IMR-90 (cell line): ENCODE data around the gene CD36. TPM values are rescaled to one million over a fixed set of nuclear protein-coding genes. Genes with fewer than 3 reads are reported as not detected.

Experiments used
- ATAC-seq: fragments of 200-7000 bp; cut with Tn5 transposase; 2 replicates; pipeline ENCODE4 v1.9.1; 2020; ENCODE audit warnings: low read depth, mild to moderate bottlenecking, moderate library complexity
- BruUV-seq: library from RNA; stranded (reverse); fragments of 400-500 nt; replicated peaks from 2 replicates; lab custom pipeline; 2021; lab: Mats Ljungman, UMichigan
- CTCF ChIA-PET: fragments of 300-600 bp; formaldehyde crosslinking; extraction: SDS; loops from one replicate; lab custom pipeline; 2021; ENCODE audit warnings: antibody characterized with exemption; lab: Yijun Ruan, JAX
- POLR2A ChIA-PET: fragments of 300-600 bp; sonication (Branson Sonifier 250); formaldehyde crosslinking; loops from one replicate; lab custom pipeline; 2022; ENCODE audit warnings: antibody characterized with exemption; ENCODE audit not compliant: unreplicated experiment; lab: Charles Lee
- DNase-seq: peaks from one replicate; pipeline ENCODE4 v3.0.0; 2013
- H2AFZ ChIP-seq: replicated peaks from 2 replicates; pipeline ENCODE3; 2013; ENCODE audit warnings: low read length, mild to moderate bottlenecking; ENCODE audit not compliant: poor library complexity
- H2AK5ac ChIP-seq: 2 replicates; pipeline ENCODE4 v1.6.1; 2013; ENCODE audit warnings: low read depth, low read length, inconsistent platforms
- H2AK9ac ChIP-seq: replicated peaks from 2 replicates; pipeline ENCODE3; 2013; ENCODE audit warnings: mild to moderate bottlenecking, low read depth, low read length, moderate library complexity; ENCODE audit not compliant: poor library complexity
- H2BK120ac ChIP-seq: 2 replicates; pipeline ENCODE4 v1.6.1; 2013; ENCODE audit warnings: low read depth, low read length, inconsistent platforms
- H2BK15ac ChIP-seq: 3 replicates; pipeline ENCODE4 v1.6.1; 2013; ENCODE audit warnings: low read depth, low read length, inconsistent platforms
- H2BK20ac ChIP-seq: 2 replicates; pipeline ENCODE4 v1.6.1; 2013; ENCODE audit warnings: low read depth, mild to moderate bottlenecking, inconsistent platforms, low read length, moderate library complexity
- H2BK5ac ChIP-seq: 2 replicates; pipeline ENCODE4 v1.6.1; 2013; ENCODE audit warnings: mild to moderate bottlenecking, low read depth, low read length, inconsistent platforms; ENCODE audit not compliant: poor library complexity, severe bottlenecking
- H3K14ac ChIP-seq: replicated peaks from 2 replicates; pipeline ENCODE4 v1.6.1; 2013; ENCODE audit warnings: low read depth, low read length, inconsistent platforms
- H3K18ac ChIP-seq: 2 replicates; pipeline ENCODE4 v1.6.1; 2013; ENCODE audit warnings: low read depth, low read length, control low read depth
- H3K23ac ChIP-seq: 2 replicates; pipeline ENCODE4 v1.6.1; 2013; ENCODE audit warnings: low read depth, low read length, inconsistent platforms
- H3K27ac ChIP-seq: 2 replicates; pipeline ENCODE4 v1.5.1; 2013; ENCODE audit warnings: mild to moderate bottlenecking, control low read depth, low read length; ENCODE audit not compliant: insufficient read depth
- H3K27me3 ChIP-seq: 2 replicates; pipeline ENCODE4 v1.6.1; 2013; ENCODE audit warnings: low read length; ENCODE audit not compliant: control insufficient read depth, insufficient read depth
- H3K36me3 ChIP-seq: 2 replicates; pipeline ENCODE4 v1.6.1; 2013; ENCODE audit warnings: low read length, mixed read lengths; ENCODE audit not compliant: control insufficient read depth, insufficient read depth
- H3K4ac ChIP-seq: 2 replicates; pipeline ENCODE4 v1.6.1; 2013; ENCODE audit warnings: low read depth, low read length, inconsistent platforms
- H3K4me1 ChIP-seq: 2 replicates; pipeline ENCODE4 v1.6.1; 2013; ENCODE audit warnings: low read length, mixed read lengths; ENCODE audit not compliant: control insufficient read depth, insufficient read depth
- H3K4me2 ChIP-seq: 2 replicates; pipeline ENCODE4 v1.6.1; 2013; ENCODE audit warnings: low read depth, mild to moderate bottlenecking, control low read depth, low read length, moderate library complexity
- H3K4me3 ChIP-seq: 2 replicates; pipeline ENCODE4 v1.5.1; 2013; ENCODE audit warnings: low read depth, mild to moderate bottlenecking, control low read depth, low read length, moderate library complexity; ENCODE audit not compliant: insufficient read depth
- H3K56ac ChIP-seq: 2 replicates; pipeline ENCODE4 v1.6.1; 2013; ENCODE audit warnings: low read length, inconsistent platforms; ENCODE audit not compliant: insufficient read depth; ENCODE audit errors: extremely low read depth
- H3K79me1 ChIP-seq, 2 experiments: 2 replicates each; pipeline ENCODE4 v1.6.1; 2013; ENCODE audit warnings: low read length in 2 of 2, inconsistent platforms in 1 of 2, low read depth in 1 of 2
- H3K9ac ChIP-seq: 2 replicates; pipeline ENCODE4 v1.6.1; 2013; ENCODE audit warnings: low read depth, low read length, control low read depth
- H3K9me1 ChIP-seq: 2 replicates; pipeline ENCODE4 v1.6.1; 2013; ENCODE audit warnings: low read length, inconsistent platforms; ENCODE audit not compliant: insufficient read depth
- H3K9me3 ChIP-seq: 2 replicates; pipeline ENCODE4 v1.6.1; 2013; ENCODE audit warnings: low read length; ENCODE audit not compliant: control insufficient read depth, insufficient read depth
- H4K20me1 ChIP-seq: 2 replicates; pipeline ENCODE4 v1.6.1; 2013; ENCODE audit warnings: low read length, inconsistent platforms; ENCODE audit not compliant: insufficient read depth
- H4K5ac ChIP-seq: 2 replicates; pipeline ENCODE4 v1.6.1; 2013; ENCODE audit warnings: mild to moderate bottlenecking, low read depth, low read length, control low read depth
- H4K8ac ChIP-seq, 2 experiments: 2 replicates each; pipeline ENCODE4 v1.6.1; 2013; ENCODE audit warnings: low read depth in 2 of 2, low read length in 2 of 2, control low read depth in 1 of 2, inconsistent platforms in 1 of 2
- H4K91ac ChIP-seq: 2 replicates; pipeline ENCODE4 v1.6.1; 2013; ENCODE audit warnings: low read depth, low read length, inconsistent platforms; ENCODE audit not compliant: insufficient read depth
- BHLHE40 ChIP-seq: fragments of 150-350 bp; IDR thresholded peaks from 2 replicates; pipeline ENCODE4 v1.6.1; 2016; ENCODE audit warnings: mild to moderate bottlenecking, low read depth, low read length
- FOS ChIP-seq: fragments of 150-350 bp; IDR thresholded peaks from 2 replicates; pipeline ENCODE4 v1.6.1; 2016; ENCODE audit warnings: low read depth, low read length
- MAFK ChIP-seq: IDR thresholded peaks from 2 replicates; pipeline ENCODE4 v1.6.1; 2012; ENCODE audit warnings: low read depth, low read length, improper control_type of control experiment
- MXI1 ChIP-seq: IDR thresholded peaks from 2 replicates; pipeline ENCODE4 v1.6.1; 2012; ENCODE audit warnings: low read depth, mild to moderate bottlenecking, low read length, moderate library complexity, borderline replicate concordance
- WGBS, 2 experiments: methylation state at CpG; one replicate each; pipeline versions ENCODE4 v1.1.5 to v1.1.7; 2013; ENCODE audit warnings: missing lambda C conversion rate in 2 of 2; ENCODE audit not compliant: insufficient read length in 1 of 2; ENCODE audit errors: extremely low coverage in 2 of 2; 5-methylcytosine and 5-hydroxymethylcytosine counted together
- dilution Hi-C: fragments of 300-500 bp; cut with HindIII; formaldehyde crosslinking; loops from one replicate; pipeline ENCODE4 v1.14.3; 2018; ENCODE audit warnings: low sequenced_read_pairs; ENCODE audit not compliant: unreplicated experiment
- in situ Hi-C: fragments of 300-500 bp; cut with MboI; formaldehyde crosslinking; loops from 3 replicates; pipeline ENCODE4 v1.14.3; 2019; ENCODE audit warnings: low sequenced_read_pairs, inconsistent platforms, mixed read lengths
- intact Hi-C: fragments of 100-400 bp; cut with micrococcal nuclease; formaldehyde crosslinking; loops from 2 replicates; pipeline ENCODE4 v1.10.0; 2022
- polyA plus RNA-seq, 3 experiments: library from polyadenylated mRNA; depleted of rRNA; stranded (reverse); fragments of >200 nt; gene quantifications; 2 replicates each; pipeline ENCODE4 v1.2.3, GENCODE V29; 2012; ENCODE audit warnings: low replicate concordance in 1 of 3
- total RNA-seq: library from RNA; depleted of rRNA; stranded (reverse); fragments of >200 nt; gene quantifications from 2 replicates; pipeline ENCODE4 v1.2.3, GENCODE V29; 2012
- TF ChIP-seq, protein P1 (sequence below): fragments of 150-350 bp; IDR thresholded peaks from 2 replicates; pipeline ENCODE4 v1.6.1; 2017; ENCODE audit warnings: mild to moderate bottlenecking, antibody characterized with exemption, low read length, low read depth
- TF ChIP-seq, protein P2 (sequence below): conservative IDR thresholded peaks from 2 replicates; pipeline ENCODE4 v1.5.1; 2012; ENCODE audit warnings: mild to moderate bottlenecking, low read depth, low read length, improper control_type of control experiment

The CD36 gene
- total and polyA plus RNA-seq, 2 of the 4 experiments (the other 2 are of a cell fraction): 0.19 to 0.54 TPM

DNA sequence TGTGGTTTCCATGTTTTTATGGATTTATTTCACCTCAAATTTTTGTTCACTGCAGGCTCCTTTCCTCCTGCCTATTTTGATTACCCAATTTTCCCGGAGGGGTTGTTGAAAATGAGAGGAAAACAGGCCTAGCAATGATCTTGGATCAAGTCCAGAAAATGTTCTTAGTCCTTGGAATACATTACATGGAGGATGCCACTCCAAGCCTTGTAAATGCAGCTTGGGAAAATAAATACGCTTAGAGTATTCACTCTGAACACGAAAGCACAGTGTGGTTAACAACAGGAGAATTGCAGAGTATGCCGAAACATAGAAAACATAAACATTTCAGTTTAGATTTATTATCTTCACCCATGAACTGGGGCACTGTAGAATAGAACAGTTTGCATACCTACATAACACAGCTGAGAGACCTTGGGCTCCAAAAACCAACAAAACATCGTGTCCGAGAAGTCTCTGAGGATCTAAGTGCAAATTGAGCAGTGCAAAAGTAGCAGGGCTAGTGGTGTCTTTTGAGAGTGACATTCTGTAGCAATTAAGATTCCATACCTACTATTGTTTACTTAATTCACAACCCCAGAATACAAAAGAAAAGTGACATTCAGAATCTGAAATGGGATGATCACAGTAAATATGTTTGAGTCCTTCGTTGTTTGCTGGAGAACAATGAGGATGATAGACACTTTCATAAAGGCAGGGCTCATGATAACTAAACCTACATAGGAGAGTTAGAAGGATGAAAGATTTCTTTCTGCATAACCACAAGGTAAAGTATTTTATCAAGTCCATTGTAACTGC, 7.6 kb upstream of the CD36 start:
- peaks cover 12% of the 10 kb centered on the region for H3K4me1 ChIP-seq
- H3K4me3 ChIP-seq: no peak overlapping the region
- no TSS peak for BruUV-seq
- in situ Hi-C loops (no loop called here), dilution Hi-C loops (no loop called here), intact Hi-C loops (no loop called here)
- H2BK120ac ChIP-seq: peak overlapping the region; percentile 4; the same call in 1 of the 2 replicates
- WGBS, 2 experiments: no CpG with 5 or more reads among the region's 7 CpGs
- no peaks in the 10 kb centered on the region for H4K20me1 ChIP-seq
- H4K5ac ChIP-seq: peak overlapping the region; percentile 97; the same call in 1 of the 2 replicates
- 0 out of 2 replicates have a peak overlapping the region, but pooled peaks have one; percentile 3 for H2AK5ac ChIP-seq
- peak overlapping the region; percentile 91; the same call in 1 of the 2 replicates for H3K18ac ChIP-seq
- H4K8ac ChIP-seq: peak overlapping the region in 1 of 2 experiments; percentile 47; a peak in 2 of 4 replicates
- no peak overlapping the region for H3K56ac ChIP-seq
- H2BK20ac ChIP-seq: peak overlapping the region; percentile 23; the same call in 1 of the 2 replicates
- peak overlapping the region; percentile 59; the same call in 1 of the 3 replicates for H2BK15ac ChIP-seq
- TF ChIP-seq, protein P1, sequence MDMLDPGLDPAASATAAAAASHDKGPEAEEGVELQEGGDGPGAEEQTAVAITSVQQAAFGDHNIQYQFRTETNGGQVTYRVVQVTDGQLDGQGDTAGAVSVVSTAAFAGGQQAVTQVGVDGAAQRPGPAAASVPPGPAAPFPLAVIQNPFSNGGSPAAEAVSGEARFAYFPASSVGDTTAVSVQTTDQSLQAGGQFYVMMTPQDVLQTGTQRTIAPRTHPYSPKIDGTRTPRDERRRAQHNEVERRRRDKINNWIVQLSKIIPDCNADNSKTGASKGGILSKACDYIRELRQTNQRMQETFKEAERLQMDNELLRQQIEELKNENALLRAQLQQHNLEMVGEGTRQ: no peak
- TF ChIP-seq, protein P2, sequence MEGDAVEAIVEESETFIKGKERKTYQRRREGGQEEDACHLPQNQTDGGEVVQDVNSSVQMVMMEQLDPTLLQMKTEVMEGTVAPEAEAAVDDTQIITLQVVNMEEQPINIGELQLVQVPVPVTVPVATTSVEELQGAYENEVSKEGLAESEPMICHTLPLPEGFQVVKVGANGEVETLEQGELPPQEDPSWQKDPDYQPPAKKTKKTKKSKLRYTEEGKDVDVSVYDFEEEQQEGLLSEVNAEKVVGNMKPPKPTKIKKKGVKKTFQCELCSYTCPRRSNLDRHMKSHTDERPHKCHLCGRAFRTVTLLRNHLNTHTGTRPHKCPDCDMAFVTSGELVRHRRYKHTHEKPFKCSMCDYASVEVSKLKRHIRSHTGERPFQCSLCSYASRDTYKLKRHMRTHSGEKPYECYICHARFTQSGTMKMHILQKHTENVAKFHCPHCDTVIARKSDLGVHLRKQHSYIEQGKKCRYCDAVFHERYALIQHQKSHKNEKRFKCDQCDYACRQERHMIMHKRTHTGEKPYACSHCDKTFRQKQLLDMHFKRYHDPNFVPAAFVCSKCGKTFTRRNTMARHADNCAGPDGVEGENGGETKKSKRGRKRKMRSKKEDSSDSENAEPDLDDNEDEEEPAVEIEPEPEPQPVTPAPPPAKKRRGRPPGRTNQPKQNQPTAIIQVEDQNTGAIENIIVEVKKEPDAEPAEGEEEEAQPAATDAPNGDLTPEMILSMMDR: no peak
- TF ChIP-seq MXI1 (no peak), FOS (no peak), BHLHE40 (no peak), MAFK (no peak)
- no peak overlapping the region; the same call in 1 of the 2 replicates for H3K23ac ChIP-seq
- peak overlapping the region; percentile 48; the same call in 1 of the 2 replicates for H3K27ac ChIP-seq
- H3K4ac ChIP-seq: peak overlapping the region; percentile 5; the same call in 1 of the 2 replicates
- no peak overlapping the region for H3K9ac ChIP-seq
- H3K27me3 ChIP-seq: no peaks in the 10 kb centered on the region
- ATAC-seq: peak; percentile 13; the same call in 1 of the 2 replicates
- peak; percentile 34 for DNase-seq
- ChIA-PET CTCF (no interaction called here), POLR2A (no interaction called here)
- no peak overlapping the region for H2AFZ ChIP-seq
- peak overlapping the region; percentile 77; the same call in 1 of the 2 replicates for H3K4me2 ChIP-seq
- H3K9me3 ChIP-seq: no peaks in the 10 kb centered on the region
- H3K14ac ChIP-seq: 0 out of 2 replicates have a peak overlapping the region, but pooled peaks have one; percentile 39
- no peaks in the 10 kb centered on the region for H3K36me3 ChIP-seq
- H2BK5ac ChIP-seq: peak overlapping the region; percentile 20
- H3K9me1 ChIP-seq: peaks cover 3% of the 10 kb centered on the region
- no peak overlapping the region for H4K91ac ChIP-seq
- H3K79me1 ChIP-seq: no peaks in the 10 kb centered on the region
- no peak overlapping the region for H2AK9ac ChIP-seq
